HG03575 (cell line): ENCODE data around the gene PAFAH2.
"Not testable (repeated sequence)": the region's sequence is repeated elsewhere in the genome, so short reads cannot be mapped to it uniquely, and the experiment has no call there.

Experiments
- ATAC-seq: cut with Tn5 transposase; IDR thresholded peaks from one replicate; pipeline ENCODE4 v1.9.1; 2021; ENCODE audit not compliant: unreplicated experiment, insufficient number of reproducible peaks, low FRiP score; ENCODE audit errors: extremely low read depth

PAFAH2 gene

DNA sequence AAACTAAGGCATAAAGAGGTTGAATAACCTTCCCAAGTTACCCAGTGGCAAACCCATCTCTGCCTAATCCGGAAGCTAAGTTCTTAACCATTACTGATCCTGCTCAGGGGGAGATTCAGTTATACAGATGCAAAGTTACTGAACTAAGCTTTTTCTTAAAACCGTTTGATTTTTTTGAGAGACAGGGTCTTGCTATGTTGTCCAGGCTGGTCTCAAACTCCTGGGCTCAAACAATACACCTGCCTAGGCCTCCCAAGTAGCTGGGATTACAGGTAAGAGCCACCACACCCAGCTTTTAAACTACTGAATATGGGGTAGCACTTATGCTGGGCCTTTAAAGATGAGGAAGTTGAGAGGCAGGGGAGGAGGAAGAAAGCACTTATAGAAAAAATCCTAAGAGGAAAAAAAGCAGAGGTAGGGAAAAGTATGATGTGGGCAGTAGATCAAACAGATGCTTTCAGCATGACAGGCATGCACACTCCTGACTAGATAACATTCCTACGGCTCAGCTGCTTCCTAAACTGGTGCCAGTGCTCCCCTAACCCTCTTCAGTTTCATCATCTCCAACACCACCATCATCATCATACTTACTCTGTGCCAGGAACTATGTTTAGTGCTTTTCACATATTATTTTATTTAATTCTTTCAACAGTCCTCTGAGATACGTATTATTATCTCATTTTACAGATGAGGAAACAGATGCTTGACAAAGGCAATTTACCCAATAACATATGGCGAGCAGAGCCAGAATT lies 5.8 kb downstream of the PAFAH2 start:
- ATAC-seq, result no peak

DNA sequence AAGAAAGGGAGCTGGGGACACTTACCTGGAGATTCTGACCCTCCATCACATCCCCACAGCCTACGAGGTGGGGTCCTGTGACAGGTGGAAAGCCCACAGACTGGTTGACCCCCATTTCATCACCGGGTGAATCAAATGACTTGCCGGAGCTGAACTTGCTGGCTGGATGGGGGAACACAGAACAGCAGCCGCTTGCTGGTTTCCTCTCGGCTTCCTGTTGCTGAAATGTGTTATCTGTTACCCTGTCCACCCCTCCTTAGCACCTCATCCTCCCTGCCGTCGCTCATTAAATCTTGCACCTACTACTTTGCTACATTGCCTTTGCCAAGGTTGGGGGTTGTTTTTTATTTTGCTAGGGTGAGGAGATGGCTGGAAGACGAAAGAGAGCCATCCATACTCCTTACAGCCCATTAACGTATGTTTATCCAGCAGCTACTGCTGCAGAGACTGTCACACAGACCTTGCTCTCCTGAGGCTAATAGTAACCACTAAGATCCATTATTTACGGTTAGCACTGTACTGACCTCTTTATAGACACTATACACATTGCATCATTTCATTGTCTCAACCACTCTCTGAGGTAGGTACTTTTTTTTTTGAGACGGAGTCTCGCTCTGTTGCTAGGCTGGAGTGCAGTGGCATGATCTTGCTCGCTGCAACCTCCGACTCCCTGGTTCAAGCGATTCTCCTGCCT lies 7.0 kb downstream of the PAFAH2 start:
- no peak for ATAC-seq

DNA sequence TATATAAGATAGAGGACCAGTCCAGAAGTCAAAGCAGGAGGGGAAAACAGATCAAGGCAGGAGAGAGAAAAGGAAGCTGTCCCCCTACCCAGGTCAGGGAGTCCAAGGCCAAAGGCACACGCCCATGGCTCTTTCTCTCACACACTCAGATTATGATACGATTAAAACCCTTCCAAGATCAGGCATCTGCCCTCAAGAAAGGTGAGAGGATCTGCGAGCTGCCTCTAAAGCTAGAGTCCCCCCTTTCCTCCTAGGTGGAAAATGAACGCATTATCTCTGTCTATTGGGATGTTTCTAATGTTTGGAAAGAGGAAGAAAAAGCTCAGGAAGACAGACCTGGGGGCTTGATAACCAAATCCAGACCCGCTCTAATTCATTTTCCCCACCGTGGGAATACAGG lies 7.6 kb downstream of the PAFAH2 start:
- ATAC-seq, result no peak

- no peak for ATAC-seq
Observed at GRCh38 chr1:25989440-25990234, 8.2 kb downstream of the PAFAH2 start.

DNA sequence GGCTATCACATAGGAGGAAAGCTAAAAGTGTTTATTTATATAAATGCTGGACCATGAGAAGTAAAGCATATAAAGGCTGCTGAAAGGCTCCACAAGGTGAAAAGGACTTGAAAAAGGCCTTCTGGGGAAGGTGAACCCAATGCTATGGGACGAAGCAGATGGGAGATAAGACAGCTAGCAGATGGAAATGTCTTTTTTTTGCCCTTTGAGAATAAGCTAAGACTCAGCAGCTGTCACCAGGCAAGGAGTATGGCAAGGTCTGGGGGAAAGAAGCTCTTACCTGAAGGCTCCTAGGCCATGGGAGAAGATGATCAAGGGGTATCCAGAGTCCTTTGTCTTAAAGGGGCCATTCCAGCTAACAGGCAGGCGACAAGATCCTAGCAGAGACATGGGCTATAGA lies 9.9 kb downstream of the PAFAH2 start:
- no peak for ATAC-seq

GRCh38 chr1:25986773-25987172 lies 11.1 kb downstream of the PAFAH2 start:
- not testable (repeated sequence) for ATAC-seq

GRCh38 chr1:25985670-25986069 lies 12.2 kb downstream of the PAFAH2 start:
- ATAC-seq, result no peak

GRCh38 chr1:25985171-25985570 lies 12.7 kb downstream of the PAFAH2 start:
- ATAC-seq, result no peak

DNA sequence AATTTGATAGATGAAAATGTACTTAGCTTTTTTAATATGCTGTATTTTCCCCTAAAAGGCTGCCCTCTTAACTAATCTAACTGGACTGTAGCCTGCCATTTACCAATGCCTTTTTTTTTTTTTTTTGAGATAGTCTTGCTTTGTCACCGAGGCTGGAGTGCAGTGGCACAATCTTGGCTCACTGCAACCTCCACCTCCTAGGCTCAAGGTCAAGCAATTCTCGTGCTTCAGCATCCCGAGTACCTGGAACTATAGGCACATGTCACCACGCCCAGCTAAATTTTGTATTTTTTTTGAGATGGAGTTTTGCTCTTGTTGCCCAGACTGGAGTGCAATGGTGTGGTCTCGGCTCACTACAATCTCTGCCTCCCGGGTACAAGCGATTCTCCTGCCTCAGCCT lies 18.7 kb downstream of the PAFAH2 start:
- no peak for ATAC-seq

GRCh38 chr1:25978403-25978802 lies 19.5 kb downstream of the PAFAH2 start:
- no peak for ATAC-seq

GRCh38 chr1:25977801-25978200 lies 20.1 kb downstream of the PAFAH2 start:
- no peak for ATAC-seq

GRCh38 chr1:25973610-25974321 lies 24.1 kb downstream of the PAFAH2 start:
- no peak for ATAC-seq

DNA sequence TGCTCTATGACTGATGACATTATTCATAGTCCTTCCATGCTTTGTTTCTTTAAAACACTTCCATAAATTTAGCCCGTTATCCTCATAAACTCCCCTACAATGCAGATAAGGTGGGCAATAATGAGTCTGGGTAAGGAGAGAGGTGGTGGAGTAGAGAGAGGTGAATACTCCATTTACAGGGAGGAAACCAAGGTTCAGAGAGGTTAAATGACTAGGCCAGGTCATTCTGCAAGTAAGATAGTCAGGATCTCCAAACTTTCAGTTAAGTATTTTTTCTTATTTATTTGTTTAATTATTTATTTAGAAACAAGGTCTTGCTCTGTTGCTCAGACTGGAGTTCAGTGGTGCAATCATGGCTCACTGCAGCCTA lies 26.1 kb downstream of the PAFAH2 start:
- ATAC-seq, result no peak

- no peak for ATAC-seq
Observed at GRCh38 chr1:25971066-25971810, 26.6 kb downstream of the PAFAH2 start.

GRCh38 chr1:25967308-25967707 lies 30.6 kb downstream of the PAFAH2 start:
- ATAC-seq, result no peak

DNA sequence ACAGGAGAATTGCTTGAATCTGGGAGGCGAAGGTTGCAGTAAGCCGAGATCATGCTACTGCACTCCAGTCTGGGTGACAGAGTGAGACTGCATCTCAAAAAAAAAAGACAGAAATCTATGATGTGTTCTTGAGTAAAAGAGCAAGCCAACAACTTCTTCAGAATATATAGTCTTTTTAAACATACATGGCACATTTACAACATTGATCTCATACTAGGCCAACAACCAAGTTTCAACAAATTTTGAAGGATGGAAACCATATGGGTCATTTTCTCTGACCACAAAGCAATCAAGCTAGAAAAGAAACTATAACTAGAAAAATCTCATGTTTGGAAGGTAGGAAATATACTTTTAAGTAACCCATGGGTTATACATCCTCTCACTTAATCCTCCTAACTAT lies 38.3 kb downstream of the PAFAH2 start:
- ATAC-seq, result no peak

- ATAC-seq, result no peak
Observed at GRCh38 chr1:25958465-25958864, 39.4 kb downstream of the PAFAH2 start.

DNA sequence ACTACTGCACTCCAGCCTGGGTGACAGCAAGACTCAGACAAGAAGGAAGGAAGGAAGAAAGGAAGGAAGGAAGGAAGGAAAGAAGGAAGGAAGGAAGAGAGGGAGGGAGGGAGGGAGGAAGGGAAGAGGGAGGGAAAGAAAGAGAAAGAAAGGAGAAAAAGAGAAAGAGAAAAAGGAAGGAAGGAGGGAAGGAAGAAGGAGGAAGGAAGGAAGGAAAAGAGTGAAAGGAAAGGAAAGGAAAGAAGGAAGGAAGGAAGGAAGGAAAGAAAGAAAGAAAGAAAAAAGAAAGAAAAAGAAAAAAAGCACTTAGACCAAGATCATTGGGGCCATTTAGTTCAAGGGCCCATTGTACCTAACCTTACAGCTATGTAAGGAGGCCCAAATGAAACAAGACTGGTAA lies 42.3 kb downstream of the PAFAH2 start:
- no peak for ATAC-seq
